ENCODE results near the gene CCDC167. TPM values are rescaled to one million over a fixed set of nuclear protein-coding genes. Genes with fewer than 3 reads are reported as not detected.

The CCDC167 gene
- total RNA-seq, 4 donors from 2014 or later: 9.4 to 50.7 (median 25.8) TPM

DNA sequence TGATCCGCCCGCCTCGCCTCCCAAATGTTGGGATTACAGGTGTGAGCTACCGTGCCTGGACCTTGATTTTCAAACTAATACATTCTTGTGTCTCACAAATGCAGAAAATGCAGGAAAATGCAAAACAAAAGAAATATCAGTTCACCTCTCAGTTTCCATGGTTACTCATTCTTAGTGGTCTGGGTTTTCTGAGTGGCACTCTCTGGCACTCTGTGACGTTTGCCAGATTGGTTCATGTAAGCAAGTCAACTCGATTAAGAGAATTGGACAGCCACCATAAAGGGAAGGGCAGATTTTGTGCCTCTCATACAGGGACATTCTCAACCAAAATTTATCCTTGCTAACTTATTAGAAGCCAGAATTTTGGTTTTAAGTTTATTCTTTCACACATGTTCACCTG is 58.0 kb downstream of the CCDC167 start:
- Histone ChIP-seq H3K4me3 (no peak overlapping the region), H3K27ac (no peak overlapping the region), H3K4me1 (peaks cover 0 to 15% (median 5%) of the 10 kb centered on the region in 4 donors), H3K9me3 (no peaks in the 10 kb centered on the region), H3K27me3 (no peaks in the 10 kb centered on the region), H3K36me3 (peaks cover 5 to 80% (median 17%) of the 10 kb centered on the region in 3 donors)
- TF ChIP-seq POLR2A (IDR thresholded peaks at IDR 0.05) (no peak), EP300 (IDR thresholded peaks at IDR 0.05) (no peak)
- TF ChIP-seq, protein P1, sequence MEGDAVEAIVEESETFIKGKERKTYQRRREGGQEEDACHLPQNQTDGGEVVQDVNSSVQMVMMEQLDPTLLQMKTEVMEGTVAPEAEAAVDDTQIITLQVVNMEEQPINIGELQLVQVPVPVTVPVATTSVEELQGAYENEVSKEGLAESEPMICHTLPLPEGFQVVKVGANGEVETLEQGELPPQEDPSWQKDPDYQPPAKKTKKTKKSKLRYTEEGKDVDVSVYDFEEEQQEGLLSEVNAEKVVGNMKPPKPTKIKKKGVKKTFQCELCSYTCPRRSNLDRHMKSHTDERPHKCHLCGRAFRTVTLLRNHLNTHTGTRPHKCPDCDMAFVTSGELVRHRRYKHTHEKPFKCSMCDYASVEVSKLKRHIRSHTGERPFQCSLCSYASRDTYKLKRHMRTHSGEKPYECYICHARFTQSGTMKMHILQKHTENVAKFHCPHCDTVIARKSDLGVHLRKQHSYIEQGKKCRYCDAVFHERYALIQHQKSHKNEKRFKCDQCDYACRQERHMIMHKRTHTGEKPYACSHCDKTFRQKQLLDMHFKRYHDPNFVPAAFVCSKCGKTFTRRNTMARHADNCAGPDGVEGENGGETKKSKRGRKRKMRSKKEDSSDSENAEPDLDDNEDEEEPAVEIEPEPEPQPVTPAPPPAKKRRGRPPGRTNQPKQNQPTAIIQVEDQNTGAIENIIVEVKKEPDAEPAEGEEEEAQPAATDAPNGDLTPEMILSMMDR (IDR thresholded peaks at IDR 0.05): no peak
- DNase-seq (ENCODE audit: low spot score in 2 of 2): no peak
- WGBS, 2 donors: 85 to 92% methylated on average over 6 of the region's 6 CpGs

DNA sequence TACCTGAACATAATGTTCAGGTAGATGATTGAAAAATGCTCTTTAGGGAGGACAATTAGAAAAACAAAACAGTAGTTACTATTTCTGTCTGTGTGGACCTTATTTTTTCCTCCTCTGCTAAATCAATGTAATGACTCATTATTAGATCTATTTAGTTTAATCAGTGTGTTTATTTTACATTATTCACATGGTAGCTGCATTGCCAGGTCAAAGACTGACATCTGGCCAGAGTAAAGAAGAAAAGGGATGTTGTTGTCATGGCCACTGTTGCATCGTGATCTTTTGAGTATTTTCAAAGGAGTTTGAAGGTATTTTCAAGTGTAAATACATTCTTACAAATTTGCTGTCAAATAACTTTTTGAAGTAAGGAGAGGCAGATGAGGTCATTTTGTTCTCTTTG is 60.8 kb downstream of the CCDC167 start:
- H3K27ac ChIP-seq: no peak overlapping the region
- H3K27me3 ChIP-seq: no peaks in the 10 kb centered on the region
- no peak overlapping the region for H3K4me3 ChIP-seq
- H3K36me3 ChIP-seq: peaks cover 0 to 65% (median 7%) of the 10 kb centered on the region in 3 donors
- no peak for TF ChIP-seq POLR2A (IDR thresholded peaks at IDR 0.05)
- no peak for TF ChIP-seq EP300 (IDR thresholded peaks at IDR 0.05)
- TF ChIP-seq, protein P1 (IDR thresholded peaks at IDR 0.05): no peak
- DNase-seq (ENCODE audit: low spot score in 2 of 2): no peak
- no peaks in the 10 kb centered on the region for H3K9me3 ChIP-seq
- H3K4me1 ChIP-seq: peaks cover 0 to 31% (median 18%) of the 10 kb centered on the region in 4 donors
- 60 to 68% methylated on average over 1 of the region's 1 CpG for WGBS, 2 donors

GRCh38 chr6:37435816-37436215 is 63.9 kb downstream of the CCDC167 start:
- Histone ChIP-seq H3K4me3 (no peak overlapping the region), H3K9me3 (no peaks in the 10 kb centered on the region), H3K27me3 (no peaks in the 10 kb centered on the region), H3K4me1 (peaks cover 0 to 33% (median 13%) of the 10 kb centered on the region in 4 donors), H3K27ac (no peak overlapping the region), H3K36me3 (peaks cover 0 to 50% (median 6%) of the 10 kb centered on the region in 3 donors)
- TF ChIP-seq POLR2A (IDR thresholded peaks at IDR 0.05) (no peak), EP300 (IDR thresholded peaks at IDR 0.05) (no peak)
- WGBS, 2 donors: 58 to 65% methylated on average over 5 of the region's 5 CpGs
- DNase-seq (ENCODE audit: low spot score in 2 of 2): no peak

GRCh38 chr6:37435373-37435772 is 64.3 kb downstream of the CCDC167 start:
- WGBS, 2 donors: 57 to 70% methylated on average over 4 of the region's 4 CpGs
- H3K9me3 ChIP-seq: no peaks in the 10 kb centered on the region
- no peaks in the 10 kb centered on the region for H3K27me3 ChIP-seq
- no peak overlapping the region for H3K27ac ChIP-seq
- peaks cover 0 to 33% (median 13%) of the 10 kb centered on the region in 4 donors for H3K4me1 ChIP-seq
- H3K36me3 ChIP-seq: peaks cover 0 to 46% (median 6%) of the 10 kb centered on the region in 3 donors
- DNase-seq (ENCODE audit: low spot score in 2 of 2): no peak
- no peak overlapping the region for H3K4me3 ChIP-seq
- TF ChIP-seq, protein P1 (IDR thresholded peaks at IDR 0.05): no peak
- TF ChIP-seq EP300 (IDR thresholded peaks at IDR 0.05): no peak
- TF ChIP-seq POLR2A (IDR thresholded peaks at IDR 0.05): no peak

DNA sequence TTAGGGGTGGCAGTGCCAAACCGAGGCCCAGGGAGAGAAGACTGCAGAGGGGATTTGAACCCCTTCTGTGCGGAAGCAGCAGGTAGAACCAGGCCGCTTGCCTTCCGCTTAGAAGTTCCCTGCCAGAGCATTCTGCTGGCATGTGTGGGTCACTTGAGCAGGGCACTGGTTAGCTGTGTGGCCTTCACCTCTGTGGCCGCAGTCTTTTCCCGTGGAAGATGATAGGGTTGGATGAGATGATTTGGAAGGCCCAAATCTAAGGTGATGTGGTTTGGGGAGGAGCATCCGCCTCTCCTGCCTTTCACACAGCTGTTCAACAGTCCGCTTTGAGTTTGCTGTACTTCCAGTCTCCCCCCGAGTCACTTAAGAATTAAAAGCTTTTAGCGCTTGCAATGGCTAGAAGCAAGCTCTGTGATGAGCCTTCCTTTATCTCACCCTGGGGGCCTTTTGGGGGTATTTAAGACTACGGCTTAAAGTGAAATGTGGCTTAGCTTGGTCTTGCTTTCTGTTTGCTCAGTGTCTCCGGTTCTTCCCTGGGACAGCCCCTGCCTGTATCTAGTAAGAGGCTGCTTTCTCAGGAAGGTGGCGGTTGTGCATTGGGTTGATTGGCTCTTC is 65.9 kb downstream of the CCDC167 start:
- Histone ChIP-seq H3K36me3 (peaks cover 0 to 33% (median 6%) of the 10 kb centered on the region in 3 donors), H3K9me3 (no peaks in the 10 kb centered on the region), H3K27me3 (no peaks in the 10 kb centered on the region), H3K27ac (peak overlapping the region; percentile 88 to 97 (median 94)), H3K4me3 (peak overlapping the region; percentile 87 to 97 (median 92)), H3K4me1 (peaks cover 0 to 33% (median 13%) of the 10 kb centered on the region in 4 donors)
- TF ChIP-seq POLR2A (IDR thresholded peaks at IDR 0.05) (no peak), EP300 (IDR thresholded peaks at IDR 0.05) (no peak)
- DNase-seq (ENCODE audit: low spot score in 2 of 2): no peak
- 7 to 9% methylated on average over 13 of the region's 13 CpGs for WGBS, 2 donors

Other genes with a start within 250 kb of the CCDC167 start
- 1 to 10 TPM; 5.1 to 9.4 (median 7.7) TPM for gene TBC1D22B, start 242.1 kb downstream of the CCDC167 start, total RNA-seq
- gene TMEM217, start 241.7 kb downstream of the CCDC167 start, total RNA-seq: 1 to 10 TPM in 1 of 4 donors, under 1 TPM in 1, not detected in 2; 0.39 to 1.2 TPM
- 10 to 100 TPM in 3 of 4 donors, 1 to 10 TPM in 1; 9.2 to 12.9 (median 12.7) TPM for gene RNF8, start 145.9 kb downstream of the CCDC167 start, total RNA-seq
- 10 to 100 TPM; 39.3 to 45.0 (median 40.9) TPM for gene CMTR1, start 66.7 kb downstream of the CCDC167 start, total RNA-seq
- gene MDGA1, start 198.0 kb upstream of the CCDC167 start, total RNA-seq: 10 to 100 TPM in 1 of 4 donors, 1 to 10 TPM in 3; 2.4 to 12.0 (median 4.9) TPM